ENCODE results near the gene TMEM183A. TPM values are rescaled to one million over a fixed set of nuclear protein-coding genes. Genes with fewer than 3 reads are reported as not detected.
A peak's percentile ranks its signal among the peaks of the same experiment; 100 is the strongest.

The TMEM183A gene
- total and polyA plus RNA-seq, 9 of the 15 experiments (the other 6 are each of a cell fraction or from before 2014, with no cell fraction given): 23.4 to 190 (median 124) TPM

DNA sequence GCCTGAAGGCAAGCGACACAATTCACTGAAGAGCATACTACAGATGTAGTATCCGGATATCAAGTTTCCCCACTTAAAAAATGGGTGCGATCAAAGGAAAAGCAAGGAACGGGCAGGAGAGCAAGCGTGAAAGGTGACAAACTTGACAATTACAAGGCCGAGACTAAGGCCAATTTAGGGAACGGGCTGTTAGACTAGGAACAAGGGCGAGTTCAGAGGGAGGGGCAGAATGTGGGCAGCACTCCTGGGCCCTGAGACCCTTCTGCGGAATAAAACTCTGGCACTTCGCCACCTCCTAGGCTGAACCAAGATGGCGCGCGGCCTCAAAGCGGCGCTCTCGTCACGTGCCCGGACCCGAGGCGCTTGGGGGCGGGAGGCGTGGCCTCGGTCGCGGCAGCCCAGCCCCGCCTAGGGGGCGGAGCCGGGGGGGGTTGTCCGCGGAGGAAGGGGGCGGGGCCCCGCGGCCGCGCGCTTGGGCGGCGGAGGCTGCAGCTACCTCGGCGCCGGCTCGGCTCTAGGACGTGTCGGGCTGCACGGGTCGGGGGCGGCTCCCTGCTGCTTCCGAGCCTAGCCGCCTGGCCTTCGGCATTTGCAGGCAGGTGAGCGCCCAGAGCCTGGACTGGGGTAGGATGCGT lies 19.0 kb downstream of the TMEM183A start, which contains the start of gene PPFIA4 (continued):
- TF ChIP-seq, protein P1, sequence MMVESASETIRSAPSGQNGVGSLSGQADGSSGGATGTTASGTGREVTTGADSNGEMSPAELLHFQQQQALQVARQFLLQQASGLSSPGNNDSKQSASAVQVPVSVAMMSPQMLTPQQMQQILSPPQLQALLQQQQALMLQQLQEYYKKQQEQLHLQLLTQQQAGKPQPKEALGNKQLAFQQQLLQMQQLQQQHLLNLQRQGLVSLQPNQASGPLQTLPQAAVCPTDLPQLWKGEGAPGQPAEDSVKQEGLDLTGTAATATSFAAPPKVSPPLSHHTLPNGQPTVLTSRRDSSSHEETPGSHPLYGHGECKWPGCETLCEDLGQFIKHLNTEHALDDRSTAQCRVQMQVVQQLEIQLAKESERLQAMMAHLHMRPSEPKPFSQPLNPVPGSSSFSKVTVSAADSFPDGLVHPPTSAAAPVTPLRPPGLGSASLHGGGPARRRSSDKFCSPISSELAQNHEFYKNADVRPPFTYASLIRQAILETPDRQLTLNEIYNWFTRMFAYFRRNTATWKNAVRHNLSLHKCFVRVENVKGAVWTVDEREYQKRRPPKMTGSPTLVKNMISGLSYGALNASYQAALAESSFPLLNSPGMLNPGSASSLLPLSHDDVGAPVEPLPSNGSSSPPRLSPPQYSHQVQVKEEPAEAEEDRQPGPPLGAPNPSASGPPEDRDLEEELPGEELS (CRISPR knock-in tag; IDR thresholded peaks at IDR 0.05; ENCODE audit: borderline replicate concordance): no peak; the same call in 1 of the 2 replicates
- TF ChIP-seq ZNF253 (CRISPR knock-in tag; conservative IDR thresholded peaks at IDR 0.05) (no peak), KLF1 (tag; IDR thresholded peaks at IDR 0.05) (peak; percentile 81), MED1 (CRISPR knock-in tag; IDR thresholded peaks at IDR 0.05; ENCODE audit: borderline replicate concordance) (no peak), XRCC3 (IDR thresholded peaks at IDR 0.05) (no peak), SP2 (IDR thresholded peaks at IDR 0.05; ENCODE audit: extremely low read depth, low read depth, low read length, poor library complexity, severe bottlenecking) (no peak), PHB (CRISPR knock-in tag; IDR thresholded peaks at IDR 0.05) (no peak), SMC3 (conservative IDR thresholded peaks at IDR 0.05; ENCODE audit: insufficient read depth, low read depth, low read length) (no peak), NCOA6 (IDR thresholded peaks at IDR 0.05) (no peak), NR3C1 (CRISPR knock-in tag; IDR thresholded peaks at IDR 0.05) (peak; percentile 72), GATAD2A (IDR thresholded peaks at IDR 0.05) (no peak), MECOM (CRISPR knock-in tag; IDR thresholded peaks at IDR 0.05) (peak; percentile 86)
- TF ChIP-seq, protein P2, sequence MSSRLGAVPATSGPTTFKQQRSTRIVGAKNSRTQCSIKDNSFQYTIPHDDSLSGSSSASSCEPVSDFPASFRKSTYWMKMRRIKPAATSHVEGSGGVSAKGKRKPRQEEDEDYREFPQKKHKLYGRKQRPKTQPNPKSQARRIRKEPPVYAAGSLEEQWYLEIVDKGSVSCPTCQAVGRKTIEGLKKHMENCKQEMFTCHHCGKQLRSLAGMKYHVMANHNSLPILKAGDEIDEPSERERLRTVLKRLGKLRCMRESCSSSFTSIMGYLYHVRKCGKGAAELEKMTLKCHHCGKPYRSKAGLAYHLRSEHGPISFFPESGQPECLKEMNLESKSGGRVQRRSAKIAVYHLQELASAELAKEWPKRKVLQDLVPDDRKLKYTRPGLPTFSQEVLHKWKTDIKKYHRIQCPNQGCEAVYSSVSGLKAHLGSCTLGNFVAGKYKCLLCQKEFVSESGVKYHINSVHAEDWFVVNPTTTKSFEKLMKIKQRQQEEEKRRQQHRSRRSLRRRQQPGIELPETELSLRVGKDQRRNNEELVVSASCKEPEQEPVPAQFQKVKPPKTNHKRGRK (tag; IDR thresholded peaks at IDR 0.05): no peak
